Activated naive CD4-positive, alpha-beta T cell (primary cell): Measurements from ENCODE around the gene SLC19A1.

Experiments used
- DNase-seq, 4 experiments: peaks; one replicate each; lab custom pipeline; 2025; lab: John Stamatoyannopoulos, UW

The SLC19A1 gene

GRCh38 chr21:45491623-45492022, 50.6 kb downstream of the SLC19A1 start:
- no peak for DNase-seq

GRCh38 chr21:45491056-45491455, 51.2 kb downstream of the SLC19A1 start:
- no peak for DNase-seq

- no peak for DNase-seq
Measured at GRCh38 chr21:45490049-45490731, 52.0 kb downstream of the SLC19A1 start.

GRCh38 chr21:45489722-45489982, 52.6 kb downstream of the SLC19A1 start:
- DNase-seq = no peak

- DNase-seq = no peak
Measured at GRCh38 chr21:45488931-45489721, 53.1 kb downstream of the SLC19A1 start.

- DNase-seq = no peak
Measured at GRCh38 chr21:45487891-45488600, 54.2 kb downstream of the SLC19A1 start.

- DNase-seq = no peak
Measured at GRCh38 chr21:45487161-45487806, 55.0 kb downstream of the SLC19A1 start.

GRCh38 chr21:45486443-45487160, 55.6 kb downstream of the SLC19A1 start:
- no peak for DNase-seq

- no peak for DNase-seq
Measured at GRCh38 chr21:45485686-45486442, 56.4 kb downstream of the SLC19A1 start.

- DNase-seq = no peak
Measured at GRCh38 chr21:45484318-45484717, 57.9 kb downstream of the SLC19A1 start.

GRCh38 chr21:45482899-45483821, 59.1 kb downstream of the SLC19A1 start:
- peak in 1 of 4 experiments; percentile 22 for DNase-seq

GRCh38 chr21:45481977-45482898, 60.0 kb downstream of the SLC19A1 start:
- DNase-seq = no peak

- no peak for DNase-seq
Measured at GRCh38 chr21:45481566-45481965, 60.7 kb downstream of the SLC19A1 start.

GRCh38 chr21:45480701-45481500, 61.3 kb downstream of the SLC19A1 start:
- no peak for DNase-seq

GRCh38 chr21:45479691-45480675, 62.3 kb downstream of the SLC19A1 start:
- peak in 1 of 4 experiments; percentile 14 for DNase-seq

- no peak for DNase-seq
Measured at GRCh38 chr21:45478816-45479669, 63.2 kb downstream of the SLC19A1 start.
